Measurements from ENCODE around the gene NYAP2.

Gene NYAP2

GRCh38 chr2:225456619-225457260 is 57.2 kb downstream of the NYAP2 start:
- TF ChIP-seq CTCF (IDR thresholded peaks at IDR 0.05) = no peak
- no peak for DNase-seq
- no peak overlapping the region for H3K27ac Mint-ChIP-seq
- no peak overlapping the region for H3K4me3 Mint-ChIP-seq
- no peaks in the 10 kb centered on the region for H3K36me3 Mint-ChIP-seq (ENCODE audit: low read depth)
- H3K27me3 Mint-ChIP-seq (ENCODE audit: low read depth, poor library complexity) = no peaks in the 10 kb centered on the region
- no peaks in the 10 kb centered on the region for H3K9me3 Mint-ChIP-seq
- H3K4me1 Mint-ChIP-seq = no peaks in the 10 kb centered on the region

- no peaks in the 10 kb centered on the region for H3K9me3 Mint-ChIP-seq
- H3K36me3 Mint-ChIP-seq (ENCODE audit: low read depth) = no peaks in the 10 kb centered on the region
- no peak overlapping the region for H3K4me3 Mint-ChIP-seq
- H3K27ac Mint-ChIP-seq = no peak overlapping the region
- H3K4me1 Mint-ChIP-seq = no peaks in the 10 kb centered on the region
- no peaks in the 10 kb centered on the region for H3K27me3 Mint-ChIP-seq (ENCODE audit: low read depth, poor library complexity)
- DNase-seq = no peak
- no peak for TF ChIP-seq CTCF (IDR thresholded peaks at IDR 0.05)
Measured at GRCh38 chr2:225457482-225457881, 58.0 kb downstream of the NYAP2 start.

- TF ChIP-seq CTCF (IDR thresholded peaks at IDR 0.05) = no peak
- Mint-ChIP-seq H3K27ac (no peak overlapping the region), H3K4me1 (no peaks in the 10 kb centered on the region)
Measured at GRCh38 chr2:225458431-225459117, 59.1 kb downstream of the NYAP2 start.

GRCh38 chr2:225462417-225462816 is 62.9 kb downstream of the NYAP2 start:
- peaks cover 4% of the 10 kb centered on the region for H3K27me3 Mint-ChIP-seq (ENCODE audit: low read depth, poor library complexity)
- no peak overlapping the region for H3K4me3 Mint-ChIP-seq
- no peak for TF ChIP-seq CTCF (IDR thresholded peaks at IDR 0.05)
- no peaks in the 10 kb centered on the region for H3K36me3 Mint-ChIP-seq (ENCODE audit: low read depth)
- DNase-seq = no peak
- no peaks in the 10 kb centered on the region for H3K9me3 Mint-ChIP-seq
- H3K27ac Mint-ChIP-seq = no peak overlapping the region
- peaks cover 6% of the 10 kb centered on the region for H3K4me1 Mint-ChIP-seq

More at GRCh38 chr2:225458431-225459117, 59.1 kb downstream of the NYAP2 start:
- no peak for DNase-seq
- no peak overlapping the region for H3K4me3 Mint-ChIP-seq
- no peaks in the 10 kb centered on the region for H3K36me3 Mint-ChIP-seq (ENCODE audit: low read depth)
- no peaks in the 10 kb centered on the region for H3K9me3 Mint-ChIP-seq
- H3K27me3 Mint-ChIP-seq (ENCODE audit: low read depth, poor library complexity) = no peaks in the 10 kb centered on the region

- Mint-ChIP-seq H3K4me1 (peaks cover 6% of the 10 kb centered on the region), H3K27ac (no peak overlapping the region), H3K36me3 (ENCODE audit: low read depth) (no peaks in the 10 kb centered on the region), H3K27me3 (ENCODE audit: low read depth, poor library complexity) (peaks cover 4% of the 10 kb centered on the region), H3K4me3 (no peak overlapping the region), H3K9me3 (no peaks in the 10 kb centered on the region)
- DNase-seq = no peak
- no peak for TF ChIP-seq CTCF (IDR thresholded peaks at IDR 0.05)
Measured at GRCh38 chr2:225462945-225463344, 63.4 kb downstream of the NYAP2 start.

GRCh38 chr2:225463449-225463848 is 63.9 kb downstream of the NYAP2 start:
- no peak overlapping the region for H3K4me3 Mint-ChIP-seq
- no peak for DNase-seq
- no peak for TF ChIP-seq CTCF (IDR thresholded peaks at IDR 0.05)
- H3K27me3 Mint-ChIP-seq (ENCODE audit: low read depth, poor library complexity) = peaks cover 4% of the 10 kb centered on the region
- no peaks in the 10 kb centered on the region for H3K36me3 Mint-ChIP-seq (ENCODE audit: low read depth)
- H3K9me3 Mint-ChIP-seq = no peaks in the 10 kb centered on the region
- peaks cover 6% of the 10 kb centered on the region for H3K4me1 Mint-ChIP-seq
- H3K27ac Mint-ChIP-seq = no peak overlapping the region

Data from nephron progenitor cell (in vitro differentiated cells).